ENCODE results near the gene DDX17. TPM values are rescaled to one million over a fixed set of nuclear protein-coding genes. Genes with fewer than 3 reads are reported as not detected.
A peak's percentile ranks its signal among the peaks of the same experiment; 100 is the strongest.

Gene DDX17
- total RNA-seq, 1 donor from 2014 or later = 837 TPM

GRCh38 chr22:38513063-38513462 lies 7.0 kb upstream of the DDX17 start:
- TF ChIP-seq CTCF (IDR thresholded peaks at IDR 0.05) = no peak
- intact Hi-C loops (cut with DNase I) = no loop called here
- Histone ChIP-seq H3K4me1 (no peaks in the 10 kb centered on the region), H3K9me3 (no peaks in the 10 kb centered on the region), H3K4me3 (no peak overlapping the region), H3K36me3 (no peaks in the 10 kb centered on the region), H3K27me3 (no peaks in the 10 kb centered on the region), H3K27ac (no peak overlapping the region)
- no peak for DNase-seq (ENCODE audit: low spot score in 2 of 2)

- no peak for TF ChIP-seq CTCF (IDR thresholded peaks at IDR 0.05)
- no peak overlapping the region for H3K4me3 ChIP-seq
- no peaks in the 10 kb centered on the region for H3K27me3 ChIP-seq
- H3K4me1 ChIP-seq = peaks cover 0 to 5% of the 10 kb centered on the region in 2 donors
- no peak for DNase-seq (ENCODE audit: low spot score in 2 of 2)
- H3K27ac ChIP-seq = no peak overlapping the region
- H3K36me3 ChIP-seq = no peaks in the 10 kb centered on the region
- H3K9me3 ChIP-seq = no peaks in the 10 kb centered on the region
- intact Hi-C loops (cut with DNase I) = no loop called here
Measured at GRCh38 chr22:38510416-38510970, 4.4 kb upstream of the DDX17 start.

- no peaks in the 10 kb centered on the region for H3K27me3 ChIP-seq
- H3K36me3 ChIP-seq = peaks cover 8 to 18% of the 10 kb centered on the region in 2 donors
- H3K4me3 ChIP-seq = peak overlapping the region; percentile 77 to 96
- TF ChIP-seq CTCF (IDR thresholded peaks at IDR 0.05) = no peak
- no peaks in the 10 kb centered on the region for H3K9me3 ChIP-seq
- peak overlapping the region; percentile 100 for H3K27ac ChIP-seq
- peak in 1 of 2 donors; percentile 83 for DNase-seq (ENCODE audit: low spot score in 2 of 2)
- peaks cover 3 to 29% of the 10 kb centered on the region in 2 donors for H3K4me1 ChIP-seq
- intact Hi-C loops (cut with DNase I) = loop anchor here (1.0 to 10.0 kb wide), 6 partner anchors 37 to 448 kb away; partner anchors contain the start of genes CSNK1E, DMC1, GTPBP1 and JOSD1
Measured at GRCh38 chr22:38505541-38506117, 482 bp downstream of the DDX17 start.

- no peaks in the 10 kb centered on the region for H3K9me3 ChIP-seq
- peaks cover 14 to 24% of the 10 kb centered on the region in 2 donors for H3K36me3 ChIP-seq
- intact Hi-C loops (cut with DNase I) = loop anchor here (5.0 to 10.0 kb wide), 3 partner anchors 188 to 448 kb away; partner anchors contain the start of genes CSNK1E, GTPBP1, JOSD1 and PICK1
- peaks cover 3 to 29% of the 10 kb centered on the region in 2 donors for H3K4me1 ChIP-seq
- H3K27me3 ChIP-seq = no peaks in the 10 kb centered on the region
- peak in 1 of 2 donors; percentile 74 for DNase-seq (ENCODE audit: low spot score in 2 of 2)
- no peak for TF ChIP-seq CTCF (IDR thresholded peaks at IDR 0.05)
- peak overlapping the region; percentile 100 for H3K27ac ChIP-seq
- H3K4me3 ChIP-seq = peak overlapping the region; percentile 77 to 96
Measured at GRCh38 chr22:38504731-38505540, 1.2 kb downstream of the DDX17 start.

GRCh38 chr22:38503021-38503420 lies 3.1 kb downstream of the DDX17 start:
- intact Hi-C loops (cut with DNase I) = loop anchor here (10.0 kb wide), 1 partner anchor 202 kb away; the partner anchor contains the start of genes GTPBP1 and JOSD1
- Histone ChIP-seq H3K4me1 (peaks cover 3 to 41% of the 10 kb centered on the region in 2 donors), H3K27ac (peak overlapping the region; percentile 30 to 100), H3K27me3 (no peaks in the 10 kb centered on the region), H3K9me3 (no peaks in the 10 kb centered on the region), H3K4me3 (peak overlapping the region; percentile 77 to 96), H3K36me3 (peaks cover 34 to 43% of the 10 kb centered on the region in 2 donors)
- no peak for DNase-seq (ENCODE audit: low spot score in 2 of 2)
- no peak for TF ChIP-seq CTCF (IDR thresholded peaks at IDR 0.05)
